GM23338 (cell line): ENCODE measurements around the gene NUMB. TPM values are rescaled to one million over a fixed set of nuclear protein-coding genes. Genes with fewer than 3 reads are reported as not detected.

Experiments
- ATAC-seq: fragments of 200-7000 bp; cut with Tn5 transposase; 3 replicates; pipeline ENCODE4 v1.9.1; 2020
- DNase-seq: peaks from one replicate; pipeline ENCODE4 v3.0.0-alpha.2; 2015; ENCODE audit warnings: low spot score
- H2AFZ ChIP-seq: fragments of 200-600 bp; sonication (generic); 2 replicates; pipeline ENCODE4 v1.8.0; 2016; ENCODE audit warnings: antibody characterized with exemption, mild to moderate bottlenecking, moderate library complexity
- H3F3A ChIP-seq: fragments of 200-600 bp; sonication (generic); replicated peaks from 2 replicates; pipeline ENCODE4 v1.8.0; 2017; ENCODE audit warnings: antibody characterized with exemption, mixed run types, low read depth
- H3K27ac ChIP-seq: fragments of 200-600 bp; sonication (generic); 2 replicates; pipeline ENCODE4 v1.6.1; 2016; ENCODE audit warnings: low read depth
- H3K27me3 ChIP-seq: fragments of 200-600 bp; sonication (generic); 2 replicates; pipeline ENCODE4 v1.8.0; 2016; ENCODE audit warnings: mild to moderate bottlenecking, mixed run types, moderate library complexity; ENCODE audit not compliant: insufficient read depth
- H3K36me3 ChIP-seq: fragments of 200-600 bp; sonication (generic); 2 replicates; pipeline ENCODE4 v1.8.0; 2016; ENCODE audit warnings: mild to moderate bottlenecking; ENCODE audit not compliant: insufficient read depth
- H3K4me1 ChIP-seq: fragments of 200-600 bp; sonication (generic); 2 replicates; pipeline ENCODE4 v1.8.0; 2016; ENCODE audit warnings: mild to moderate bottlenecking, moderate library complexity; ENCODE audit not compliant: insufficient read depth
- H3K4me2 ChIP-seq: fragments of 200-600 bp; sonication (generic); 2 replicates; pipeline ENCODE4 v1.7.1; 2017; ENCODE audit warnings: mixed run types
- H3K4me3 ChIP-seq: fragments of 200-600 bp; sonication (generic); 2 replicates; pipeline ENCODE4 v1.6.1; 2016; ENCODE audit warnings: mixed run types
- H3K79me2 ChIP-seq: fragments of 200-600 bp; sonication (generic); replicated peaks from 2 replicates; pipeline ENCODE4 v1.8.0; 2017; ENCODE audit warnings: mild to moderate bottlenecking; ENCODE audit not compliant: insufficient read depth
- H3K9me2 ChIP-seq: fragments of 200-600 bp; sonication (generic); 2 replicates; pipeline ENCODE4 v1.8.0; 2017; ENCODE audit not compliant: insufficient read depth
- H4K20me1 ChIP-seq: fragments of 200-600 bp; sonication (generic); replicated peaks from 2 replicates; pipeline ENCODE4 v1.8.0; 2017; ENCODE audit warnings: mild to moderate bottlenecking; ENCODE audit not compliant: insufficient read depth
- H3K27ac Mint-ChIP-seq: 2 replicates; pipeline ENCODE4 v1.8.0; 2020; ENCODE audit warnings: inconsistent platforms, mild to moderate bottlenecking, moderate library complexity, mixed read lengths
- H3K27me3 Mint-ChIP-seq: 3 replicates; pipeline ENCODE4 v1.8.0; 2022; ENCODE audit warnings: low read depth, mild to moderate bottlenecking, moderate library complexity, mixed read lengths, inconsistent platforms; ENCODE audit not compliant: insufficient read depth, poor library complexity
- H3K36me3 Mint-ChIP-seq: 3 replicates; pipeline ENCODE4 v1.8.0; 2021; ENCODE audit warnings: low read depth, mild to moderate bottlenecking, inconsistent platforms, moderate library complexity, mixed read lengths
- H3K4me1 Mint-ChIP-seq: 3 replicates; pipeline ENCODE4 v1.8.0; 2020; ENCODE audit warnings: mild to moderate bottlenecking, inconsistent platforms, mixed read lengths
- H3K4me3 Mint-ChIP-seq: 3 replicates; pipeline ENCODE4 v1.8.0; 2021; ENCODE audit warnings: moderate library complexity, mild to moderate bottlenecking, inconsistent platforms, mixed read lengths
- H3K9me3 Mint-ChIP-seq: 3 replicates; pipeline ENCODE4 v1.8.0; 2020; ENCODE audit warnings: moderate library complexity, mild to moderate bottlenecking, inconsistent platforms, mixed read lengths
- CREB1 ChIP-seq: fragments of 250-450 bp; sonication (Bioruptor Pico); IDR thresholded peaks from 2 replicates; pipeline ENCODE4 v1.5.0; 2020; ENCODE audit warnings: low read depth, mild to moderate bottlenecking, moderate library complexity
- CTCF ChIP-seq, 2 experiments: fragments of 200-600 bp in 1 of 2; sonication (generic) in 1 of 2; conservative IDR thresholded peaks; 2 replicates each; pipeline versions ENCODE4 v1.5.1 to v1.6.1; 2016 to 2017; ENCODE audit warnings: antibody characterized with exemption in 2 of 2, low read depth in 2 of 2, mild to moderate bottlenecking in 2 of 2, moderate library complexity in 1 of 2
- ETS1 ChIP-seq: IDR thresholded peaks from 2 replicates; pipeline ENCODE4 v1.6.1; 2016; ENCODE audit warnings: antibody characterized with exemption
- EZH2 ChIP-seq: fragments of 200-600 bp; sonication (generic); IDR thresholded peaks from one replicate; pipeline ENCODE4 v1.8.0; 2017; ENCODE audit warnings: antibody characterized with exemption, mild to moderate bottlenecking, low read depth; ENCODE audit not compliant: unreplicated experiment
- EZH2phosphoT487 ChIP-seq: fragments of 200-600 bp; sonication (generic); IDR thresholded peaks from one replicate; pipeline ENCODE4 v1.8.1; 2018; ENCODE audit warnings: antibody characterized with exemption; ENCODE audit not compliant: unreplicated experiment
- JUNB ChIP-seq: IDR thresholded peaks from one replicate; pipeline ENCODE4 v1.6.1; 2016; ENCODE audit warnings: antibody characterized with exemption; ENCODE audit not compliant: unreplicated experiment
- NANOG ChIP-seq: IDR thresholded peaks from 2 replicates; pipeline ENCODE4 v1.6.1; 2016; ENCODE audit warnings: antibody characterized with exemption, borderline replicate concordance
- POLR2AphosphoS5 ChIP-seq: IDR thresholded peaks from 2 replicates; pipeline ENCODE4 v1.6.1; 2016; ENCODE audit warnings: antibody characterized with exemption, low read depth
- ZNF114 ChIP-seq: fragments of 250-450 bp; sonication (Bioruptor Pico); IDR thresholded peaks from 2 replicates; pipeline ENCODE4 v1.5.0; 2020; ENCODE audit warnings: mild to moderate bottlenecking, moderate library complexity
- ZNF331 ChIP-seq: fragments of 250-450 bp; sonication (Bioruptor Pico); IDR thresholded peaks from 2 replicates; pipeline ENCODE4 v1.5.0; 2020; ENCODE audit warnings: low read depth, mild to moderate bottlenecking, moderate library complexity
- ZNF462 ChIP-seq: fragments of 250-450 bp; sonication (Bioruptor Pico); IDR thresholded peaks from 2 replicates; pipeline ENCODE4 v1.5.0; 2020; ENCODE audit warnings: mild to moderate bottlenecking, moderate library complexity
- polyA plus RNA-seq: library from polyadenylated mRNA; unstranded; fragments of >200 nt; fragmentation: Nextera tagmentation; extraction: Ambion mirVana; gene quantifications from 2 replicates; pipeline ENCODE4 v1.2.1, GENCODE V29; 2016
- total RNA-seq: library from RNA; depleted of rRNA; stranded (reverse); fragments of >200 nt; shearing (Covaris generic); gene quantifications from 2 replicates; pipeline ENCODE4 v1.2.3, GENCODE V29; 2014

NUMB gene
- total and polyA plus RNA-seq, 2 experiments from 2014 or later, result 32.1 to 36.7 TPM

DNA sequence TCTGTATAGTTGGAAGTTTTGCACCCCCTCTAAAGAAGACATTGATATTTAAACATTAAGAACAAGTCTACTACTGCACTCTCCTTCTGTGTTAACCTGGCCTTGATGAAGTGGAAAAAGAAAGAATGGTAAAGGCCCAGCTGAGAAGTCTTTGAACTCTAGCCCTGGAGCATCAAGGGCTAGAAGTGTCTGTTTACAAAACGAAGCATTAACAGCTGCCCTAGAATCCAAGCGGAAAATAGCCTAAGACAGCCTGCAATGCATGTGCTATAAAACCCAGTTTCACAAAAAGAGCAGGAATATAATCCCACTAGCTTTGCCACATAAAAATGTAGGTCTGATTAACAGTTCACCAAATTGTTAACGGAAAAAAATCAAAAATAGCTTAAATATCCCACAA, 60.5 kb downstream of the NUMB start:
- ATAC-seq, result no peak

GRCh38 chr14:73394317-73394716, 64.0 kb downstream of the NUMB start:
- no peak overlapping the region for H2AFZ ChIP-seq
- Mint-ChIP-seq H3K4me1 (no peaks in the 10 kb centered on the region), H3K9me3 (no peaks in the 10 kb centered on the region), H3K27me3 (no peaks in the 10 kb centered on the region), H3K36me3 (no peaks in the 10 kb centered on the region), H3K4me3 (no peak overlapping the region), H3K27ac (no peak overlapping the region)
- peaks cover 16% of the 10 kb centered on the region for H3K79me2 ChIP-seq
- H3K4me1 ChIP-seq, result no peaks in the 10 kb centered on the region
- H3K4me2 ChIP-seq, result no peak overlapping the region
- no peaks in the 10 kb centered on the region for H3K27me3 ChIP-seq
- no peaks in the 10 kb centered on the region; the same call in 1 of the 2 replicates for H4K20me1 ChIP-seq
- H3F3A ChIP-seq, result no peaks in the 10 kb centered on the region
- no peak overlapping the region for H3K4me3 ChIP-seq
- H3K36me3 ChIP-seq, result no peaks in the 10 kb centered on the region
- H3K27ac ChIP-seq, result no peak overlapping the region
- no peaks in the 10 kb centered on the region for H3K9me2 ChIP-seq
- ATAC-seq (no peak), DNase-seq (no peak)
- TF ChIP-seq NANOG (no peak), CTCF (conservative IDR thresholded peaks at IDR 0.05; ENCODE audit: low read depth in 2 of 2) (no peak), ETS1 (no peak), POLR2AphosphoS5 (no peak), JUNB (no peak), EZH2 (no peak), EZH2phosphoT487 (no peak), ZNF462 (no peak), ZNF331 (CRISPR knock-in tag) (no peak), ZNF114 (CRISPR knock-in tag) (no peak)

More for the DNA sequence above, 60.5 kb downstream of the NUMB start:
- H3K27me3 ChIP-seq, result no peaks in the 10 kb centered on the region
- H3K36me3 ChIP-seq, result no peaks in the 10 kb centered on the region
- no peak overlapping the region for H3K4me3 ChIP-seq
- Mint-ChIP-seq H3K36me3 (no peaks in the 10 kb centered on the region), H3K27ac (no peak overlapping the region), H3K4me1 (peaks cover 2% of the 10 kb centered on the region; the same call in 1 of the 3 replicates), H3K9me3 (no peaks in the 10 kb centered on the region), H3K27me3 (no peaks in the 10 kb centered on the region), H3K4me3 (no peak overlapping the region)
- H3K4me1 ChIP-seq, result no peaks in the 10 kb centered on the region
- no peaks in the 10 kb centered on the region for H3F3A ChIP-seq
- TF ChIP-seq EZH2phosphoT487 (no peak), CREB1 (CRISPR knock-in tag) (no peak), EZH2 (no peak)
- H3K79me2 ChIP-seq, result peaks cover 29% of the 10 kb centered on the region
- peaks cover 1% of the 10 kb centered on the region for H4K20me1 ChIP-seq
- no peak overlapping the region for H3K4me2 ChIP-seq
- no peaks in the 10 kb centered on the region for H3K9me2 ChIP-seq
- no peak overlapping the region for H3K27ac ChIP-seq
- no peak for DNase-seq
- H2AFZ ChIP-seq, result no peak overlapping the region
